ENCODE data around the gene FAM149B1.

The FAM149B1 gene

DNA sequence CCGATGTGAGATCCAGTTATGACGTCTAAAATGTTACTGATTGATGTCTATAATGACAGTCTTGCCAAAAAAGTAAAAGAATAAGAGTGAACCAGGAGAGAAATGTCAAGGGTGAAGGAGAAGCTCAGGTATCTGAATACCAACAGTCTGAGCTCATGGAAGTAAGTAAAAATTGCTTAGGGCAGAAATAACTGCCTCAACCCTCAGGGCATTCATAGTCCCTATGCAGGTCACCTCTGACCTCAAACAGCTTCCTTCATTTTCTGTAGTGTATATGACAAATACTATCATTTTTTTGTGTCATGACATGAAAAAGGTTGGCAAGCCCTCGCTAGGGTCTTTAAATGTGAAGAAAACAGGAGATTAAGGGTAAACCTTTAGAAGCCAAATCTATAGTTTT is 125.5 kb downstream of the FAM149B1 start:
- no peak for DNase-seq
